CD4-positive, alpha-beta T cell (primary cell): ENCODE results near the gene COL25A1. TPM values are rescaled to one million over a fixed set of nuclear protein-coding genes. Genes with fewer than 3 reads are reported as not detected.

Experiments
- ATAC-seq: fragments of 200-7000 bp; cut with Tn5 transposase; one replicate; pipeline ENCODE4 v1.10.0; 2022; ENCODE audit warnings: mild to moderate bottlenecking; ENCODE audit not compliant: poor library complexity
- CTCF ChIA-PET: fragments of 350-600 bp; sonication (Branson Sonifier 250); formaldehyde crosslinking; loops from one replicate; lab custom pipeline; 2021; ENCODE audit warnings: antibody characterized with exemption, inconsistent platforms; lab: Charles Lee
- POLR2A ChIA-PET: fragments of 350-600 bp; sonication (Branson Sonifier 250); formaldehyde crosslinking; loops from one replicate; lab custom pipeline; 2021; ENCODE audit warnings: antibody characterized with exemption, inconsistent platforms; lab: Charles Lee
- DNase-seq, 14 experiments: peaks; one replicate each; pipeline ENCODE4 v3.0.0-alpha.2; 2013 to 2020; ENCODE audit warnings: mixed read lengths in 2 of 14
- H3K27ac ChIP-seq, 2 donors: one replicate each; pipeline versions ENCODE4 v1.5.1 to v1.7.0; 2013; ENCODE audit warnings: low read length in 2 of 2, low read depth in 1 of 2, mild to moderate bottlenecking in 1 of 2
- H3K27me3 ChIP-seq, 2 experiments: 1 replicate in 1 of 2; 2 replicates in 1 of 2; pipeline versions ENCODE4 v1.6.1 to v1.7.0; 2013; ENCODE audit warnings: low read length in 2 of 2, control low read depth in 1 of 2, mild to moderate bottlenecking in 1 of 2, moderate library complexity in 1 of 2; ENCODE audit not compliant: insufficient read depth in 2 of 2, control insufficient read depth in 1 of 2
- H3K36me3 ChIP-seq: one replicate; pipeline ENCODE4 v1.6.1; 2013; ENCODE audit warnings: low read length, control low read depth; ENCODE audit not compliant: insufficient read depth
- H3K4me1 ChIP-seq: one replicate; pipeline ENCODE4 v1.6.1; 2013; ENCODE audit warnings: low read length, control low read depth; ENCODE audit not compliant: insufficient read depth
- H3K4me3 ChIP-seq: one replicate; pipeline ENCODE4 v1.5.1; 2013; ENCODE audit warnings: mild to moderate bottlenecking, low read length, moderate library complexity
- H3K9me3 ChIP-seq, 2 experiments: 1 replicate in 1 of 2; 2 replicates in 1 of 2; pipeline versions ENCODE4 v1.6.1 to v1.7.0; 2013; ENCODE audit warnings: low read length in 2 of 2, mild to moderate bottlenecking in 2 of 2, control low read depth in 1 of 2, moderate library complexity in 1 of 2; ENCODE audit not compliant: control insufficient read depth in 1 of 2, insufficient read depth in 1 of 2
- H3K27ac Mint-ChIP-seq: one replicate; pipeline ENCODE4 v1.8.0; 2020; ENCODE audit warnings: mixed read lengths
- H3K27me3 Mint-ChIP-seq: one replicate; pipeline ENCODE4 v1.8.0; 2021; ENCODE audit warnings: mixed read lengths
- H3K36me3 Mint-ChIP-seq: one replicate; pipeline ENCODE4 v1.8.0; 2021; ENCODE audit warnings: low read depth, mixed read lengths
- H3K4me1 Mint-ChIP-seq: one replicate; pipeline ENCODE4 v1.8.0; 2021; ENCODE audit warnings: low read depth, mixed read lengths
- H3K4me3 Mint-ChIP-seq: one replicate; pipeline ENCODE4 v1.8.0; 2020; ENCODE audit warnings: mild to moderate bottlenecking, mixed read lengths
- H3K9me3 Mint-ChIP-seq: one replicate; pipeline ENCODE4 v1.8.0; 2020; ENCODE audit warnings: mixed read lengths
- CTCF ChIP-seq: fragments of 200-600 bp; IDR thresholded peaks from one replicate; pipeline ENCODE4 v1.8.0; 2022; ENCODE audit warnings: antibody characterized with exemption, mild to moderate bottlenecking
- intact Hi-C, 2 experiments: fragments of 100-400 bp; cut with DNase I in 1 of 2; cut with micrococcal nuclease in 1 of 2; formaldehyde crosslinking; loops; one replicate each; pipeline versions ENCODE4 v1.15.1 to v1.9.0; 2023 to 2025; cut with DNase I, micrococcal nuclease
- total RNA-seq, 174 experiments: library from RNA in 2 of 174; stranded (reverse) in 2 of 174; gene quantifications; one replicate each; pipeline ENCODE4 v1.2.3 and lab custom pipeline; 2021 to 2026

COL25A1 gene
- total RNA-seq, 2 experiments from 2014 or later, result 0.42 TPM; not detected in 1

GRCh38 chr4:108906866-108907367, 395.5 kb downstream of the COL25A1 start:
- intact Hi-C loops, result no loop called here
- H3K4me3 Mint-ChIP-seq, result no peak overlapping the region

GRCh38 chr4:108906006-108906405, 396.5 kb downstream of the COL25A1 start:
- Histone ChIP-seq H3K36me3 (no peaks in the 10 kb centered on the region), H3K27me3 (peaks cover 0 to 4% of the 10 kb centered on the region in 2 experiments), H3K4me3 (no peak overlapping the region), H3K9me3 (no peaks in the 10 kb centered on the region), H3K4me1 (no peaks in the 10 kb centered on the region), H3K27ac (no peak overlapping the region)
- H3K4me3 Mint-ChIP-seq, result no peak overlapping the region
- no peak overlapping the region for H3K27ac Mint-ChIP-seq
- DNase-seq (no peak), ATAC-seq (no peak)
- H3K27me3 Mint-ChIP-seq, result no peaks in the 10 kb centered on the region
- no peaks in the 10 kb centered on the region for H3K36me3 Mint-ChIP-seq
- no peaks in the 10 kb centered on the region for H3K4me1 Mint-ChIP-seq
- POLR2A ChIA-PET, result no interaction called here
- no peaks in the 10 kb centered on the region for H3K9me3 Mint-ChIP-seq
- TF ChIP-seq CTCF, result no peak
- intact Hi-C loops, result no loop called here
- CTCF ChIA-PET, result no interaction called here

More at GRCh38 chr4:108906866-108907367, 395.5 kb downstream of the COL25A1 start:
- Histone ChIP-seq H3K9me3 (no peaks in the 10 kb centered on the region), H3K4me1 (no peaks in the 10 kb centered on the region), H3K36me3 (no peaks in the 10 kb centered on the region), H3K27ac (no peak overlapping the region), H3K4me3 (no peak overlapping the region), H3K27me3 (peaks cover 0 to 4% of the 10 kb centered on the region in 2 experiments)
- CTCF ChIA-PET, result no interaction called here
- H3K27ac Mint-ChIP-seq, result no peak overlapping the region
- H3K9me3 Mint-ChIP-seq, result no peaks in the 10 kb centered on the region
- ATAC-seq, result no peak
- TF ChIP-seq CTCF, result no peak
- no peaks in the 10 kb centered on the region for H3K36me3 Mint-ChIP-seq
- POLR2A ChIA-PET, result interaction anchor here (0.7 kb wide), 1 partner anchor 136 kb away, joined by 3 read pairs; no protein-coding TSS in a partner anchor
- no peaks in the 10 kb centered on the region for H3K4me1 Mint-ChIP-seq
- H3K27me3 Mint-ChIP-seq, result no peaks in the 10 kb centered on the region
- no peak for DNase-seq

- Mint-ChIP-seq H3K27ac (no peak overlapping the region), H3K4me3 (no peak overlapping the region), H3K4me1 (no peaks in the 10 kb centered on the region), H3K36me3 (no peaks in the 10 kb centered on the region), H3K9me3 (no peaks in the 10 kb centered on the region), H3K27me3 (no peaks in the 10 kb centered on the region)
- CTCF ChIA-PET, result no interaction called here
- Histone ChIP-seq H3K9me3 (no peaks in the 10 kb centered on the region), H3K4me3 (no peak overlapping the region), H3K36me3 (no peaks in the 10 kb centered on the region), H3K27ac (no peak overlapping the region), H3K27me3 (peaks cover 0 to 4% of the 10 kb centered on the region in 2 experiments), H3K4me1 (no peaks in the 10 kb centered on the region)
- POLR2A ChIA-PET, result no interaction called here
- no peak for TF ChIP-seq CTCF
- ATAC-seq, result no peak
- intact Hi-C loops, result no loop called here
- DNase-seq, result no peak
Measured at GRCh38 chr4:108903464-108904221, 398.8 kb downstream of the COL25A1 start.
